GM23338 (cell line): ENCODE measurements around the gene TBX6. TPM values are rescaled to one million over a fixed set of nuclear protein-coding genes. Genes with fewer than 3 reads are reported as not detected.

Source experiments
- ATAC-seq: fragments of 200-7000 bp; cut with Tn5 transposase; 3 replicates; pipeline ENCODE4 v1.9.1; 2020
- DNase-seq: peaks from one replicate; pipeline ENCODE4 v3.0.0-alpha.2; 2015; ENCODE audit warnings: low spot score
- H2AFZ ChIP-seq: fragments of 200-600 bp; sonication (generic); 2 replicates; pipeline ENCODE4 v1.8.0; 2016; ENCODE audit warnings: antibody characterized with exemption, mild to moderate bottlenecking, moderate library complexity
- H3F3A ChIP-seq: fragments of 200-600 bp; sonication (generic); replicated peaks from 2 replicates; pipeline ENCODE4 v1.8.0; 2017; ENCODE audit warnings: antibody characterized with exemption, mixed run types, low read depth
- H3K27ac ChIP-seq: fragments of 200-600 bp; sonication (generic); 2 replicates; pipeline ENCODE4 v1.6.1; 2016; ENCODE audit warnings: low read depth
- H3K27me3 ChIP-seq: fragments of 200-600 bp; sonication (generic); 2 replicates; pipeline ENCODE4 v1.8.0; 2016; ENCODE audit warnings: mild to moderate bottlenecking, mixed run types, moderate library complexity; ENCODE audit not compliant: insufficient read depth
- H3K36me3 ChIP-seq: fragments of 200-600 bp; sonication (generic); 2 replicates; pipeline ENCODE4 v1.8.0; 2016; ENCODE audit warnings: mild to moderate bottlenecking; ENCODE audit not compliant: insufficient read depth
- H3K4me1 ChIP-seq: fragments of 200-600 bp; sonication (generic); 2 replicates; pipeline ENCODE4 v1.8.0; 2016; ENCODE audit warnings: mild to moderate bottlenecking, moderate library complexity; ENCODE audit not compliant: insufficient read depth
- H3K4me2 ChIP-seq: fragments of 200-600 bp; sonication (generic); 2 replicates; pipeline ENCODE4 v1.7.1; 2017; ENCODE audit warnings: mixed run types
- H3K4me3 ChIP-seq: fragments of 200-600 bp; sonication (generic); 2 replicates; pipeline ENCODE4 v1.6.1; 2016; ENCODE audit warnings: mixed run types
- H3K79me2 ChIP-seq: fragments of 200-600 bp; sonication (generic); replicated peaks from 2 replicates; pipeline ENCODE4 v1.8.0; 2017; ENCODE audit warnings: mild to moderate bottlenecking; ENCODE audit not compliant: insufficient read depth
- H3K9me2 ChIP-seq: fragments of 200-600 bp; sonication (generic); 2 replicates; pipeline ENCODE4 v1.8.0; 2017; ENCODE audit not compliant: insufficient read depth
- H4K20me1 ChIP-seq: fragments of 200-600 bp; sonication (generic); replicated peaks from 2 replicates; pipeline ENCODE4 v1.8.0; 2017; ENCODE audit warnings: mild to moderate bottlenecking; ENCODE audit not compliant: insufficient read depth
- H3K27ac Mint-ChIP-seq: 2 replicates; pipeline ENCODE4 v1.8.0; 2020; ENCODE audit warnings: inconsistent platforms, mild to moderate bottlenecking, moderate library complexity, mixed read lengths
- H3K27me3 Mint-ChIP-seq: 3 replicates; pipeline ENCODE4 v1.8.0; 2022; ENCODE audit warnings: low read depth, mild to moderate bottlenecking, moderate library complexity, mixed read lengths, inconsistent platforms; ENCODE audit not compliant: insufficient read depth, poor library complexity
- H3K36me3 Mint-ChIP-seq: 3 replicates; pipeline ENCODE4 v1.8.0; 2021; ENCODE audit warnings: low read depth, mild to moderate bottlenecking, inconsistent platforms, moderate library complexity, mixed read lengths
- H3K4me1 Mint-ChIP-seq: 3 replicates; pipeline ENCODE4 v1.8.0; 2020; ENCODE audit warnings: mild to moderate bottlenecking, inconsistent platforms, mixed read lengths
- H3K4me3 Mint-ChIP-seq: 3 replicates; pipeline ENCODE4 v1.8.0; 2021; ENCODE audit warnings: moderate library complexity, mild to moderate bottlenecking, inconsistent platforms, mixed read lengths
- H3K9me3 Mint-ChIP-seq: 3 replicates; pipeline ENCODE4 v1.8.0; 2020; ENCODE audit warnings: moderate library complexity, mild to moderate bottlenecking, inconsistent platforms, mixed read lengths
- CREB1 ChIP-seq: fragments of 250-450 bp; sonication (Bioruptor Pico); IDR thresholded peaks from 2 replicates; pipeline ENCODE4 v1.5.0; 2020; ENCODE audit warnings: low read depth, mild to moderate bottlenecking, moderate library complexity
- EZH2 ChIP-seq: fragments of 200-600 bp; sonication (generic); IDR thresholded peaks from one replicate; pipeline ENCODE4 v1.8.0; 2017; ENCODE audit warnings: antibody characterized with exemption, mild to moderate bottlenecking, low read depth; ENCODE audit not compliant: unreplicated experiment
- EZH2phosphoT487 ChIP-seq: fragments of 200-600 bp; sonication (generic); IDR thresholded peaks from one replicate; pipeline ENCODE4 v1.8.1; 2018; ENCODE audit warnings: antibody characterized with exemption; ENCODE audit not compliant: unreplicated experiment
- JUNB ChIP-seq: IDR thresholded peaks from one replicate; pipeline ENCODE4 v1.6.1; 2016; ENCODE audit warnings: antibody characterized with exemption; ENCODE audit not compliant: unreplicated experiment
- NANOG ChIP-seq: IDR thresholded peaks from 2 replicates; pipeline ENCODE4 v1.6.1; 2016; ENCODE audit warnings: antibody characterized with exemption, borderline replicate concordance
- POLR2AphosphoS5 ChIP-seq: IDR thresholded peaks from 2 replicates; pipeline ENCODE4 v1.6.1; 2016; ENCODE audit warnings: antibody characterized with exemption, low read depth
- REST ChIP-seq: IDR thresholded peaks from one replicate; pipeline ENCODE4 v1.6.1; 2018; ENCODE audit warnings: antibody characterized with exemption; ENCODE audit not compliant: unreplicated experiment
- STAT1 ChIP-seq: IDR thresholded peaks from one replicate; pipeline ENCODE4 v1.6.1; 2016; ENCODE audit warnings: antibody characterized with exemption; ENCODE audit not compliant: unreplicated experiment
- ZNF114 ChIP-seq: fragments of 250-450 bp; sonication (Bioruptor Pico); IDR thresholded peaks from 2 replicates; pipeline ENCODE4 v1.5.0; 2020; ENCODE audit warnings: mild to moderate bottlenecking, moderate library complexity
- ZNF331 ChIP-seq: fragments of 250-450 bp; sonication (Bioruptor Pico); IDR thresholded peaks from 2 replicates; pipeline ENCODE4 v1.5.0; 2020; ENCODE audit warnings: low read depth, mild to moderate bottlenecking, moderate library complexity
- ZNF462 ChIP-seq: fragments of 250-450 bp; sonication (Bioruptor Pico); IDR thresholded peaks from 2 replicates; pipeline ENCODE4 v1.5.0; 2020; ENCODE audit warnings: mild to moderate bottlenecking, moderate library complexity
- polyA plus RNA-seq: library from polyadenylated mRNA; unstranded; fragments of >200 nt; fragmentation: Nextera tagmentation; extraction: Ambion mirVana; gene quantifications from 2 replicates; pipeline ENCODE4 v1.2.1, GENCODE V29; 2016
- total RNA-seq: library from RNA; depleted of rRNA; stranded (reverse); fragments of >200 nt; shearing (Covaris generic); gene quantifications from 2 replicates; pipeline ENCODE4 v1.2.3, GENCODE V29; 2014
- TF ChIP-seq, protein P1 (sequence below): IDR thresholded peaks from 2 replicates; pipeline ENCODE4 v1.6.1; 2016; ENCODE audit warnings: antibody characterized with exemption

Gene TBX6
- total and polyA plus RNA-seq, 2 experiments from 2014 or later: 1.1 to 2.4 TPM

DNA sequence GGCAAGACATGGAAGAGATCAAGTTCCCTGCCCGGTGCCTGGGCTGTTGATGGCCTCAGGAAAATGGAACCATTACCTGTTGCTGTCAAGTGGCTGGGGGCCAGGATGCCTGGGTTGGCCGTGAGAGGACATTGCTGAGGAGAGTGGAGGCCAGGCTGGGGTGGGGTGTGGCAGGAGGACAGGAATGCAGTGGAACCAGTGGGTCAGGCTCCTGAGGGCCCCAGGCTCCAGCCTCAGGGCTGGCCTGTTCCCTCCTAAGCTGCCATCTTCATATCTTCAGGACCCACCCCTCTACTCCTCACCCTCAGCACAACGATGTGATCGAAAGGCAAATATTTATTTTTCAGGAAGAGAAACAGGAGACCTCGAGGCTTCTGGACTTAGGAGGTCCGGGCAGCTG lies 12.8 kb upstream of the TBX6 start (continued):
- no peak for TF ChIP-seq ZNF114
- TF ChIP-seq, protein P1, sequence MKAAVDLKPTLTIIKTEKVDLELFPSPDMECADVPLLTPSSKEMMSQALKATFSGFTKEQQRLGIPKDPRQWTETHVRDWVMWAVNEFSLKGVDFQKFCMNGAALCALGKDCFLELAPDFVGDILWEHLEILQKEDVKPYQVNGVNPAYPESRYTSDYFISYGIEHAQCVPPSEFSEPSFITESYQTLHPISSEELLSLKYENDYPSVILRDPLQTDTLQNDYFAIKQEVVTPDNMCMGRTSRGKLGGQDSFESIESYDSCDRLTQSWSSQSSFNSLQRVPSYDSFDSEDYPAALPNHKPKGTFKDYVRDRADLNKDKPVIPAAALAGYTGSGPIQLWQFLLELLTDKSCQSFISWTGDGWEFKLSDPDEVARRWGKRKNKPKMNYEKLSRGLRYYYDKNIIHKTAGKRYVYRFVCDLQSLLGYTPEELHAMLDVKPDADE: no peak
- TF ChIP-seq JUNB: no peak

- Histone ChIP-seq H3F3A (no peaks in the 10 kb centered on the region), H3K27me3 (no peaks in the 10 kb centered on the region), H2AFZ (no peak overlapping the region), H3K4me1 (no peaks in the 10 kb centered on the region), H3K4me3 (no peak overlapping the region), H3K27ac (no peak overlapping the region), H3K9me2 (no peaks in the 10 kb centered on the region), H3K36me3 (no peaks in the 10 kb centered on the region), H3K79me2 (no peaks in the 10 kb centered on the region), H4K20me1 (no peaks in the 10 kb centered on the region), H3K4me2 (no peak overlapping the region)
- ATAC-seq (no peak), DNase-seq (no peak)
- no peak overlapping the region for H3K27ac Mint-ChIP-seq
- H3K4me1 Mint-ChIP-seq: no peaks in the 10 kb centered on the region
- peaks cover 3% of the 10 kb centered on the region; the same call in 2 of the 3 replicates for H3K9me3 Mint-ChIP-seq
- H3K4me3 Mint-ChIP-seq: no peak overlapping the region
- H3K27me3 Mint-ChIP-seq: peaks cover 2% of the 10 kb centered on the region
- no peaks in the 10 kb centered on the region; the same call in 2 of the 3 replicates for H3K36me3 Mint-ChIP-seq
- TF ChIP-seq, protein P1: no peak
- TF ChIP-seq NANOG (no peak), POLR2AphosphoS5 (no peak), EZH2 (no peak), CREB1 (CRISPR knock-in tag) (no peak), JUNB (no peak), REST (no peak), EZH2phosphoT487 (no peak), STAT1 (no peak), ZNF331 (CRISPR knock-in tag) (no peak), ZNF114 (no peak), ZNF462 (CRISPR knock-in tag) (no peak)
Observed at GRCh38 chr16:30104090-30104489, 12.4 kb upstream of the TBX6 start.
